Gastrocnemius medialis (tissue), 4 donors: ENCODE measurements around the gene PARVA. TPM values are rescaled to one million over a fixed set of nuclear protein-coding genes. Genes with fewer than 3 reads are reported as not detected.

Experiments used
- ATAC-seq, 2 donors: fragments of 150-250 bp; one replicate each; pipeline ENCODE4 v1.9.1; 2016
- DNase-seq, 2 donors: peaks; one replicate each; pipeline ENCODE4 v3.0.0-alpha.2; 2019
- H3K27ac ChIP-seq, 4 donors: fragments of 200-600 bp; sonication (generic); 1 replicate in 1 of 4; 2 replicates in 3 of 4; pipeline ENCODE4 v1.5.1; 2016 to 2018; ENCODE audit warnings: mild to moderate bottlenecking in 2 of 4, moderate library complexity in 1 of 4
- H3K27me3 ChIP-seq, 3 donors: fragments of 200-600 bp; sonication (generic) in 2 of 3; 1 replicate in 1 of 3; 2 replicates in 2 of 3; pipeline versions ENCODE4 v1.5.1 to v1.6.0; 2016 to 2019; ENCODE audit warnings: mild to moderate bottlenecking in 1 of 3, moderate library complexity in 1 of 3
- H3K36me3 ChIP-seq, 2 donors: fragments of 200-600 bp; sonication (generic) in 1 of 2; one replicate each; pipeline ENCODE4 v1.5.1; 2017 to 2018
- H3K4me1 ChIP-seq, 2 donors: fragments of 200-600 bp; sonication (generic) in 1 of 2; one replicate each; pipeline ENCODE4 v1.5.1; 2016 to 2017; ENCODE audit warnings: mild to moderate bottlenecking in 2 of 2
- H3K4me3 ChIP-seq, 4 donors: fragments of 200-600 bp; sonication (generic) in 3 of 4; 1 replicate in 1 of 4; 2 replicates in 3 of 4; pipeline ENCODE4 v1.5.1; 2016 to 2019; ENCODE audit warnings: mild to moderate bottlenecking in 2 of 4
- H3K9me3 ChIP-seq, 3 donors: fragments of 200-600 bp; sonication (generic) in 2 of 3; 1 replicate in 1 of 3; 2 replicates in 2 of 3; pipeline ENCODE4 v1.5.1; 2016 to 2019
- CTCF ChIP-seq, 5 experiments: fragments of 450-650 bp in 3 of 5; fragments of 200-600 bp in 2 of 5; sonication (generic) in 2 of 5; IDR thresholded peaks in 4 of 5; conservative IDR thresholded peaks in 1 of 5; 1 replicate in 4 of 5; 2 replicates in 1 of 5; pipeline ENCODE4 v1.5.1; 2016 to 2019; ENCODE audit warnings: antibody characterized with exemption in 5 of 5, mild to moderate bottlenecking in 3 of 5, moderate library complexity in 3 of 5
- POLR2A ChIP-seq, 2 donors: fragments of 450-650 bp; IDR thresholded peaks; one replicate each; pipeline ENCODE4 v1.6.1; 2017; ENCODE audit warnings: antibody characterized with exemption in 2 of 2, mild to moderate bottlenecking in 2 of 2, moderate library complexity in 2 of 2
- in situ Hi-C, 4 donors: fragments of 200-750 bp; cut with MboI; loops; one replicate each; pipeline versions ENCODE4 v1.15.0 to v1.8.0; 2017; ENCODE audit warnings: low sequenced_read_pairs in 4 of 4
- intact Hi-C: fragments of 100-400 bp; cut with DNase I; formaldehyde crosslinking; loops from one replicate; pipeline ENCODE4 v1.15.1; 2023; ENCODE audit warnings: low total_unique reads
- total RNA-seq, 4 donors: library from RNA; depleted of rRNA; stranded (reverse); fragments of >200 nt; gene quantifications; one replicate each; pipeline versions ENCODE4 v1.1.0 to v1.2.3, GENCODE V29; 2016

PARVA gene
- total RNA-seq, 4 donors from 2014 or later, result 4.4 to 9.7 (median 8.4) TPM

- intact Hi-C loops (no loop called here), in situ Hi-C loops (no loop called here)
- H3K9me3 ChIP-seq, result no peaks in the 10 kb centered on the region
- TF ChIP-seq CTCF (IDR thresholded peaks at IDR 0.05 in 4 of 5, conservative IDR thresholded peaks at IDR 0.05 in 1 of 5) (no peak), POLR2A (IDR thresholded peaks at IDR 0.05) (no peak)
- no peaks in the 10 kb centered on the region for H3K27me3 ChIP-seq
- no peak overlapping the region for H3K27ac ChIP-seq
- H3K36me3 ChIP-seq, result no peaks in the 10 kb centered on the region
- DNase-seq (no peak), ATAC-seq (no peak)
- H3K4me1 ChIP-seq, result no peaks in the 10 kb centered on the region
- no peak overlapping the region for H3K4me3 ChIP-seq
Measured at GRCh38 chr11:12547953-12548650, 170.7 kb downstream of the PARVA start.

- DNase-seq, result peak in 1 of 2 donors; percentile 51
- Histone ChIP-seq H3K4me1 (peaks cover 3 to 5% of the 10 kb centered on the region in 2 donors), H3K4me3 (no peak overlapping the region), H3K9me3 (no peaks in the 10 kb centered on the region), H3K36me3 (no peaks in the 10 kb centered on the region), H3K27ac (no peak overlapping the region), H3K27me3 (no peaks in the 10 kb centered on the region)
- TF ChIP-seq POLR2A (IDR thresholded peaks at IDR 0.05), result no peak
- TF ChIP-seq CTCF (IDR thresholded peaks at IDR 0.05 in 4 of 5, conservative IDR thresholded peaks at IDR 0.05 in 1 of 5), result no peak
- ATAC-seq, result peak; percentile 70 to 90
- intact Hi-C loops, result no loop called here
- in situ Hi-C loops, result no loop called here
Measured at GRCh38 chr11:12552692-12553091, 175.3 kb downstream of the PARVA start.

- H3K9me3 ChIP-seq, result no peaks in the 10 kb centered on the region
- no peak overlapping the region for H3K27ac ChIP-seq
- no peak for ATAC-seq
- no peaks in the 10 kb centered on the region for H3K36me3 ChIP-seq
- in situ Hi-C loops (no loop called here), intact Hi-C loops (no loop called here)
- DNase-seq, result no peak
- H3K4me1 ChIP-seq, result peaks cover 3 to 5% of the 10 kb centered on the region in 2 donors
- H3K27me3 ChIP-seq, result no peaks in the 10 kb centered on the region
- TF ChIP-seq CTCF (IDR thresholded peaks at IDR 0.05 in 4 of 5, conservative IDR thresholded peaks at IDR 0.05 in 1 of 5), result no peak
- TF ChIP-seq POLR2A (IDR thresholded peaks at IDR 0.05), result no peak
- H3K4me3 ChIP-seq, result no peak overlapping the region
Measured at GRCh38 chr11:12554122-12554521, 176.8 kb downstream of the PARVA start.

DNA sequence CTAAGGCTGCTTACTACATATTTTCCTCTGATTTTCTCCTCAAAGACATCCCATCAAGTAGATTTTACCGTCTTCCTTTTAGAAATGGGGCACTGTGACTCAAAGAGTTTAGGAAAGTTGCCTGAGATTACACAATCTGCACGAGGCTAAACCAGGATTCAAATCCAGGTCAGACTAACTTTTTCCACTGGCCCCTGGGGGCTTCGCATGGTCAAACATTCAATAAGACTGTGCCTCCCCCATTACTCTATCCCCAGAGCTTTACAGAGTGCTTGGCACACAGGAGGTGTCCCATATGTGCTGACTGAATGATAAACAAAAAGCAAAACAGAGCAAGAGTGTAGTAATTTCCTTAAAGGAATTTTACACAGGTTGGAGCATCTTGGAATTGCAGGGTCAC is 178.8 kb downstream of the PARVA start:
- Histone ChIP-seq H3K27ac (peak overlapping the region in 2 of 4 donors; percentile 24 to 34), H3K27me3 (no peaks in the 10 kb centered on the region), H3K36me3 (no peaks in the 10 kb centered on the region), H3K9me3 (no peaks in the 10 kb centered on the region), H3K4me1 (peaks cover 3 to 5% of the 10 kb centered on the region in 2 donors), H3K4me3 (no peak overlapping the region)
- intact Hi-C loops (no loop called here), in situ Hi-C loops (no loop called here)
- ATAC-seq (peak; percentile 48 to 67), DNase-seq (peak in 1 of 2 donors; percentile 44)
- TF ChIP-seq POLR2A (IDR thresholded peaks at IDR 0.05) (no peak), CTCF (IDR thresholded peaks at IDR 0.05 in 4 of 5, conservative IDR thresholded peaks at IDR 0.05 in 1 of 5) (no peak)
